K562 (cell line): ENCODE data around the gene UGT1A5. TPM values are rescaled to one million over a fixed set of nuclear protein-coding genes. Genes with fewer than 3 reads are reported as not detected.

Experiments used
- ATAC-seq: fragments of 200-7000 bp; cut with Tn5 transposase; 3 replicates; pipeline ENCODE4 v1.9.1; 2020; ENCODE audit warnings: moderate library complexity
- BruUV-seq: library from RNA; stranded (reverse); fragments of 400-500 nt; replicated peaks from 2 replicates; lab custom pipeline; 2021; lab: Mats Ljungman, UMichigan
- CTCF ChIA-PET: fragments of 300-600 bp; formaldehyde crosslinking; extraction: SDS; loops from one replicate; lab custom pipeline; 2021; ENCODE audit warnings: low intra/inter-chr PET ratio; lab: Yijun Ruan, JAX
- POLR2A ChIA-PET: fragments of 300-600, 350-650 bp; sonication (Branson Sonifier 250); formaldehyde crosslinking; extraction: SDS; loops from one replicate; lab custom pipeline; 2021; ENCODE audit warnings: antibody characterized with exemption, inconsistent platforms; lab: Yijun Ruan, JAX
- DNase-seq, 4 experiments: peaks; one replicate each; pipeline versions ENCODE4 v3.0.0 to v3.0.0-alpha.2; 2011 to 2018; ENCODE audit warnings: low spot score in 3 of 4, mixed read lengths in 3 of 4; ENCODE audit errors: extremely low read depth in 1 of 4
- FAIRE-seq: peaks from 2 replicates; lab custom pipeline; 2011; peaks lifted over from hg19 to GRCh38; lab: Jason Lieb, UNC
- H2AFZ ChIP-seq: 2 replicates; pipeline ENCODE4 v1.6.0; 2011; ENCODE audit warnings: low read depth, low read length, control low read depth, inconsistent platforms
- H3K27ac ChIP-seq: fragments of 200-600 bp; 3 replicates; pipeline ENCODE4 v1.8.0; 2011; ENCODE audit warnings: low read depth, mild to moderate bottlenecking, control low read depth, inconsistent platforms, low read length, moderate library complexity, mixed read lengths; ENCODE audit errors: extremely low read depth
- H3K27me3 ChIP-seq, 2 experiments: fragments of 300-600 bp in 1 of 2; 2 replicates in 1 of 2; 3 replicates in 1 of 2; pipeline versions ENCODE4 v1.6.0 to v1.8.0; 2011; ENCODE audit warnings: inconsistent platforms in 2 of 2, low read length in 2 of 2, mild to moderate bottlenecking in 1 of 2, mixed read lengths in 1 of 2, moderate library complexity in 1 of 2; ENCODE audit not compliant: control insufficient read depth in 2 of 2, insufficient read depth in 2 of 2
- H3K36me3 ChIP-seq: fragments of 300-600 bp; 3 replicates; pipeline ENCODE4 v1.8.0; 2011; ENCODE audit warnings: mild to moderate bottlenecking, low read length, inconsistent platforms; ENCODE audit not compliant: control insufficient read depth, insufficient read depth
- H3K4me1 ChIP-seq, 2 experiments: fragments of 200-600 bp in 1 of 2; replicated peaks in 1 of 2; 2 replicates in 1 of 2; 3 replicates in 1 of 2; pipeline versions ENCODE4 v1.5.1 to v1.8.0; 2011; ENCODE audit warnings: inconsistent platforms in 2 of 2, low read length in 2 of 2, mild to moderate bottlenecking in 1 of 2, mixed read lengths in 1 of 2, moderate library complexity in 1 of 2; ENCODE audit not compliant: control insufficient read depth in 2 of 2, insufficient read depth in 2 of 2
- H3K4me2 ChIP-seq: 2 replicates; pipeline ENCODE4 v1.6.1; 2011; ENCODE audit warnings: low read length, control low read depth, inconsistent platforms, mixed read lengths; ENCODE audit not compliant: insufficient read depth
- H3K4me3 ChIP-seq: fragments of 200-600 bp; sonication (generic), shearing (Covaris generic); 2 replicates; pipeline ENCODE4 v1.5.1; 2016; ENCODE audit warnings: control low read depth, inconsistent platforms
- H3K79me2 ChIP-seq: fragments of 200-600 bp; 3 replicates; pipeline ENCODE4 v1.8.0; 2011; ENCODE audit warnings: low read length, inconsistent platforms; ENCODE audit not compliant: control insufficient read depth, insufficient read depth
- H3K9ac ChIP-seq, 2 experiments: 2 replicates each; pipeline versions ENCODE4 v1.6.0 to v1.6.1; 2011; ENCODE audit warnings: low read depth in 2 of 2, low read length in 2 of 2, control low read depth in 1 of 2, inconsistent platforms in 1 of 2, mild to moderate bottlenecking in 1 of 2, mixed read lengths in 1 of 2; ENCODE audit not compliant: insufficient read depth in 1 of 2
- H3K9me1 ChIP-seq: one replicate; pipeline ENCODE4 v1.6.0; 2011; ENCODE audit warnings: inconsistent platforms, mild to moderate bottlenecking, low read length, moderate library complexity; ENCODE audit not compliant: control insufficient read depth, insufficient read depth
- H3K9me3 ChIP-seq: replicated peaks from 2 replicates; pipeline ENCODE4 v1.5.1; 2011; ENCODE audit warnings: low read depth, low read length, inconsistent platforms; ENCODE audit not compliant: control insufficient read depth, insufficient read depth
- H4K20me1 ChIP-seq: replicated peaks from 2 replicates; pipeline ENCODE4 v1.6.1; 2011; ENCODE audit warnings: low read length, inconsistent platforms, mixed read lengths; ENCODE audit not compliant: control insufficient read depth, insufficient read depth
- HNRNPL ChIP-seq: fragments of 200-400 bp; formaldehyde crosslinking; IDR thresholded peaks from 2 replicates; pipeline ENCODE4 v1.6.1; 2017; ENCODE audit warnings: low read depth, mild to moderate bottlenecking, low read length
- NUFIP1 ChIP-seq: fragments of 450-650 bp; IDR thresholded peaks from 2 replicates; pipeline ENCODE4 v1.6.1; 2018; ENCODE audit not compliant: partially characterized antibody
- PCBP2 ChIP-seq: fragments of 200-400 bp; formaldehyde crosslinking; IDR thresholded peaks from 2 replicates; pipeline ENCODE4 v1.6.1; 2018; ENCODE audit warnings: low read length, low read depth, mild to moderate bottlenecking, moderate library complexity; ENCODE audit not compliant: poor library complexity, severe bottlenecking
- POLR2B ChIP-seq: fragments of 450-650 bp; IDR thresholded peaks from 2 replicates; pipeline ENCODE4 v1.6.1; 2018; ENCODE audit warnings: low read depth; ENCODE audit not compliant: partially characterized antibody
- RFX1 ChIP-seq: fragments of 450-650 bp; IDR thresholded peaks from 2 replicates; pipeline ENCODE4 v1.6.1; 2016; ENCODE audit warnings: mild to moderate bottlenecking, moderate library complexity
- TCF7 ChIP-seq: sonication (generic); IDR thresholded peaks from 2 replicates; pipeline ENCODE4 v1.6.1; 2016; ENCODE audit warnings: antibody characterized with exemption, borderline replicate concordance
- XRCC5 ChIP-seq: fragments of 200-400 bp; formaldehyde crosslinking; IDR thresholded peaks from 2 replicates; pipeline ENCODE4 v1.6.1; 2017; ENCODE audit warnings: low read depth, mild to moderate bottlenecking, low read length
- ZNF24 ChIP-seq: fragments of 450-650 bp; IDR thresholded peaks from 2 replicates; pipeline ENCODE4 v1.6.1; 2016
- ZNF551 ChIP-seq: fragments of 250-450 bp; sonication (Bioruptor Pico); IDR thresholded peaks from 2 replicates; pipeline ENCODE4 v1.5.0; 2021; ENCODE audit warnings: mild to moderate bottlenecking, moderate library complexity
- WGBS: fragments of 100-300 bp; shearing (Covaris generic); methylation state at CpG from one replicate; pipeline ENCODE4 v1.1.6; 2016; ENCODE audit warnings: low coverage, mixed read lengths; ENCODE audit not compliant: insufficient coverage; ENCODE audit errors: missing lambda C conversion rate; 5-methylcytosine and 5-hydroxymethylcytosine counted together
- in situ Hi-C: fragments of 300-500 bp; cut with MboI; formaldehyde crosslinking; loops from 4 replicates; pipeline ENCODE4 v1.15.0; 2018; ENCODE audit warnings: inconsistent platforms, mixed read lengths
- intact Hi-C: fragments of 100-400 bp; cut with micrococcal nuclease; formaldehyde crosslinking; loops from 2 replicates; pipeline ENCODE4 v1.14.2; 2022
- polyA plus RNA-seq, 8 experiments: library from polyadenylated mRNA; depleted of rRNA in 4 of 8; stranded (reverse) in 5 of 8; unstranded in 3 of 8; fragments of >200 nt; fragmentation: Nextera tagmentation in 2 of 8; fragmentation: Illumina TruSeq in 1 of 8; extraction: Ambion mirVana in 2 of 8; extraction: Trizol in 1 of 8; gene quantifications; 2 replicates each; pipeline versions ENCODE4 v1.2.1 to v1.2.3, GENCODE V29; 2011 to 2014; ENCODE audit warnings: inconsistent platforms in 1 of 8, missing spikeins in 1 of 8
- total RNA-seq, 7 experiments: library from RNA; depleted of rRNA in 6 of 7; stranded (reverse); fragments of >200 nt in 6 of 7; fragmentation: Illumina TruSeq in 2 of 7; extraction: Trizol in 2 of 7; gene quantifications; 2 replicates each; pipeline versions ENCODE4 v1.2.1 to v1.2.3, GENCODE V29; 2011 to 2021; ENCODE audit warnings: low replicate concordance in 1 of 7
- TF ChIP-seq, protein P1 (sequence below): sonication (generic); formaldehyde crosslinking; IDR thresholded peaks from 2 replicates; pipeline ENCODE4 v1.8.1; 2023; ENCODE audit warnings: mild to moderate bottlenecking, missing genetic modification reagents
- TF ChIP-seq, protein P2 (sequence below), 2 experiments: IDR thresholded peaks; 2 replicates each; pipeline ENCODE4 v1.6.1; 2012; ENCODE audit warnings: improper control_type of control experiment in 2 of 2, low read depth in 2 of 2, low read length in 2 of 2, borderline replicate concordance in 1 of 2
- TF ChIP-seq, protein P3 (sequence below): fragments of 250-450 bp; sonication (Bioruptor Pico); IDR thresholded peaks from 2 replicates; pipeline ENCODE4 v1.9.0; 2021; ENCODE audit warnings: mild to moderate bottlenecking

The UGT1A5 gene
- total and polyA plus RNA-seq, 9 of the 15 experiments (the other 6 are each of a cell fraction or from before 2014, with no cell fraction given), result not detected

DNA sequence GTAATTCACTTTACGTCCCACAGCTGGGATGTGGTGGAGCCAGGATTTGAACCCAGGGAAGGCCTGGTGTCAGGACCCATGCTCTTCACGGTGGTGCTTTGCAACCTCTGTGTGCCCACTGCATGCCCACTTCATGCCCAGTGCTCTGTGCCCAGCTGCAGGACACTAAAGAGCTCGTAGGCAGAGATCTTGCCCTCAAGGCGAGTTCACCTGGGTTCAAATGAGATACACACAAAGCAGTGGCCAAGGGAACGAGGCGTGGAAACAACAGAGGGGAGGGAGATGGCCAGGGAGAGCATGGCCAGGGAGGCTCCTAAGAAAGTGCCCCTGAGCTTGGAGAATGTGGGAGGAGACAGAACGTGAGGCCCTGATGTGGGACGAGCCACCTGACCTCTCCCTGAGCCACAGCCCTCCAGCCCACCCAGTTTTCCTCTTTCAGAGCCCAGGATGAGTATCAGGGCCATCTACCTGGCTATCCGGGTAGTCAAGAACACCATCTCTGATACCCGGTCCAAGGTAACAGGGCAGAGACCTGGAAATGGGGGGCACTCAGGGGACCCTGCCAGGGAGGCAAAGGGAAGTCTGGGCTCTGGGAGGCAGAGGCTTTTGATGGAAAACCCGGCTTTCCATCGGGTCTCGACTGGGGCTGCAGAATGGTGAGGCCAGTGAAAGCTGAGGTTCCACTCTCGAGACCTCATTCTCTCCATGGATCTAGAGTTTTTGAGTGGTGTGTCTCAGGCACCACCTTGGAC lies 85.8 kb downstream of the UGT1A5 start:
- FAIRE-seq (no peak), DNase-seq (no peak), ATAC-seq (no peak)
- no peak overlapping the region for H3K4me2 ChIP-seq
- in situ Hi-C loops (no loop called here), intact Hi-C loops (no loop called here)
- H3K4me3 ChIP-seq, result no peak overlapping the region
- TF ChIP-seq HNRNPL (no peak), PCBP2 (no peak), ZNF551 (CRISPR knock-in tag) (no peak), TCF7 (no peak), ZNF24 (no peak), NUFIP1 (no peak), RFX1 (no peak), POLR2B (no peak), XRCC5 (no peak)
- TF ChIP-seq, protein P1, sequence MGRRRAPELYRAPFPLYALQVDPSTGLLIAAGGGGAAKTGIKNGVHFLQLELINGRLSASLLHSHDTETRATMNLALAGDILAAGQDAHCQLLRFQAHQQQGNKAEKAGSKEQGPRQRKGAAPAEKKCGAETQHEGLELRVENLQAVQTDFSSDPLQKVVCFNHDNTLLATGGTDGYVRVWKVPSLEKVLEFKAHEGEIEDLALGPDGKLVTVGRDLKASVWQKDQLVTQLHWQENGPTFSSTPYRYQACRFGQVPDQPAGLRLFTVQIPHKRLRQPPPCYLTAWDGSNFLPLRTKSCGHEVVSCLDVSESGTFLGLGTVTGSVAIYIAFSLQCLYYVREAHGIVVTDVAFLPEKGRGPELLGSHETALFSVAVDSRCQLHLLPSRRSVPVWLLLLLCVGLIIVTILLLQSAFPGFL (CRISPR knock-in tag), result no peak
- TF ChIP-seq, protein P2, sequence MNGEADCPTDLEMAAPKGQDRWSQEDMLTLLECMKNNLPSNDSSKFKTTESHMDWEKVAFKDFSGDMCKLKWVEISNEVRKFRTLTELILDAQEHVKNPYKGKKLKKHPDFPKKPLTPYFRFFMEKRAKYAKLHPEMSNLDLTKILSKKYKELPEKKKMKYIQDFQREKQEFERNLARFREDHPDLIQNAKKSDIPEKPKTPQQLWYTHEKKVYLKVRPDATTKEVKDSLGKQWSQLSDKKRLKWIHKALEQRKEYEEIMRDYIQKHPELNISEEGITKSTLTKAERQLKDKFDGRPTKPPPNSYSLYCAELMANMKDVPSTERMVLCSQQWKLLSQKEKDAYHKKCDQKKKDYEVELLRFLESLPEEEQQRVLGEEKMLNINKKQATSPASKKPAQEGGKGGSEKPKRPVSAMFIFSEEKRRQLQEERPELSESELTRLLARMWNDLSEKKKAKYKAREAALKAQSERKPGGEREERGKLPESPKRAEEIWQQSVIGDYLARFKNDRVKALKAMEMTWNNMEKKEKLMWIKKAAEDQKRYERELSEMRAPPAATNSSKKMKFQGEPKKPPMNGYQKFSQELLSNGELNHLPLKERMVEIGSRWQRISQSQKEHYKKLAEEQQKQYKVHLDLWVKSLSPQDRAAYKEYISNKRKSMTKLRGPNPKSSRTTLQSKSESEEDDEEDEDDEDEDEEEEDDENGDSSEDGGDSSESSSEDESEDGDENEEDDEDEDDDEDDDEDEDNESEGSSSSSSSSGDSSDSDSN (IDR thresholded peaks at IDR 0.05; ENCODE audit: borderline replicate concordance in 1 of 2, low read depth in 2 of 2, low read length in 2 of 2), result no peak
- TF ChIP-seq, protein P3, sequence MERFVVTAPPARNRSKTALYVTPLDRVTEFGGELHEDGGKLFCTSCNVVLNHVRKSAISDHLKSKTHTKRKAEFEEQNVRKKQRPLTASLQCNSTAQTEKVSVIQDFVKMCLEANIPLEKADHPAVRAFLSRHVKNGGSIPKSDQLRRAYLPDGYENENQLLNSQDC, result no peak
- no peaks in the 10 kb centered on the region for H3K9me3 ChIP-seq
- CTCF ChIA-PET, result no interaction called here
- no peaks in the 10 kb centered on the region for H3K79me2 ChIP-seq
- POLR2A ChIA-PET, result interaction anchor here (0.6 to 0.7 kb wide), 2 partner anchors 19 to 203 kb away, joined by 3 to 4 read pairs; no protein-coding TSS in a partner anchor
- no TSS peak for BruUV-seq
- WGBS, result 1% methylated on average over 11 of the region's 14 CpGs
- H3K36me3 ChIP-seq, result no peaks in the 10 kb centered on the region
- no peak overlapping the region for H2AFZ ChIP-seq
- H3K27ac ChIP-seq, result no peak overlapping the region
- peaks cover 0 to 14% of the 10 kb centered on the region in 2 experiments; a peak in 2 of 5 replicates for H3K27me3 ChIP-seq
- H3K4me1 ChIP-seq, result no peaks in the 10 kb centered on the region; a peak in 1 of 5 replicates
- no peaks in the 10 kb centered on the region for H4K20me1 ChIP-seq
- no peaks in the 10 kb centered on the region for H3K9me1 ChIP-seq
- no peak overlapping the region for H3K9ac ChIP-seq
